Suppressor macrophage (primary cell): ENCODE results near the gene ENTREP3.
"Not testable (repeated sequence)": the region's sequence is repeated elsewhere in the genome, so short reads cannot be mapped to it uniquely, and the experiment has no call there.

Experiments used
- DNase-seq, 4 experiments: peaks; one replicate each; pipeline ENCODE4 v3.0.0-alpha.2; 2020 to 2022

The ENTREP3 gene

GRCh38 chr1:155250633-155251449 is 4.4 kb downstream of the ENTREP3 start:
- DNase-seq, result peak; percentile 96 to 98 (median 97)

- DNase-seq, result no peak
Measured at GRCh38 chr1:155250246-155250632, 5.0 kb downstream of the ENTREP3 start.

- no peak for DNase-seq
Measured at GRCh38 chr1:155247667-155248553, 7.4 kb downstream of the ENTREP3 start.

GRCh38 chr1:155246796-155247195 is 8.5 kb downstream of the ENTREP3 start:
- DNase-seq, result not testable (repeated sequence)

DNA sequence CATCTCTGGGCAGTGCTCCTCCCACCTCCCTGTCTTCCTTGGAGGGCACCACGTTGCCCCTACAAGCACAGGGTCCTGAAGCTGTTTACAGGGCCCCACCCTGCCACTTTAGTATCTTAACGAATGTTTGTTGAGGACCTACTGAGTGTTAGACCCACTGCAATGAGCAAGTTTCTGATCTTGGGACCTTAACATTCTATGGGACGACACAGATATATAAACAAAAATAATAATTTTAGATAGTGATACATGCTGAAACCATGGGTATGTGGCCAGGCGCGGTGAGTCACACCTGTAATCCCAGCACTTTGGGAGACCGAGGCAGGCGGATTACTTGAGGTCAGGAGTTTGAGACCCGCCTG is 10.1 kb downstream of the ENTREP3 start:
- DNase-seq, result no peak

DNA sequence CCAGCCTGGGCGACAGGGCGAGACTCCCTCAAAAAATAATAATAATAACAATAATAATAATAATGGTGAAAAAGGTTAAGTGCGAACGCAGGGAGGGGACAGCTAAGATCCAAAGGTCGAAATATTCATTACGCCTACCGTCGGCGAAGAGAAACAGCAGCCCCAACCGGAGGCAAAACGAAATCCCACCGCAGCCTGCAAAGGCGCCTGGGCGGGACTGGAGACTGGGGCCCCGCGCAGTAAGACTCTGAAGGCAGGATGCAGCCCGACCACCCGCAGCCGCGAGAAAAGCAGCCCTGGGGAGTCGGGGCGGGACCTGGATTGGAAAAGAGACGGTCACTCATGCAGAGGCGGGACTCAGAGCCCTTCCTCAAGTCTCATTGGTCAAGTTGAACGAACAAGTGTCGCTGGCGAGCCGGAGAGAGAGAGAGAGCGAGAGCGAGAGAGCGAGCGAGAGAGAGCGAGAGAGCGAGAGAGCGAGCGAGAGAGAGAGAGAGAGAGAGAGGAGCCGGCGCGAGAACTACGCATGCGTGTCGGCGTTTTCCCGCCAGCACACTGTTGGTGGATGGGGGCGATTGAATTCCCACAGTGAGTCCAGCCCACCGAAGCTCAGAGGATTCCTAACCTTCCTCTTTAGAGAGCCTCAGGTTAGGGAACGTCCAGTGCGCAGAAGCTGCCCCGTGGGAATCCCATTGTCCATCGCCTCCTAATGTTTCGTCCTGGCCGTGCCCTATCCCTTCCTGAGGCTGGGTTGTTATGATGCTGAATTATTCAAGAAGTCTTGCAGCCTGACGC is 10.7 kb downstream of the ENTREP3 start:
- DNase-seq, result peak; percentile 96 to 99 (median 96)

- DNase-seq, result no peak
Measured at GRCh38 chr1:155242805-155243358, 12.4 kb downstream of the ENTREP3 start.

DNA sequence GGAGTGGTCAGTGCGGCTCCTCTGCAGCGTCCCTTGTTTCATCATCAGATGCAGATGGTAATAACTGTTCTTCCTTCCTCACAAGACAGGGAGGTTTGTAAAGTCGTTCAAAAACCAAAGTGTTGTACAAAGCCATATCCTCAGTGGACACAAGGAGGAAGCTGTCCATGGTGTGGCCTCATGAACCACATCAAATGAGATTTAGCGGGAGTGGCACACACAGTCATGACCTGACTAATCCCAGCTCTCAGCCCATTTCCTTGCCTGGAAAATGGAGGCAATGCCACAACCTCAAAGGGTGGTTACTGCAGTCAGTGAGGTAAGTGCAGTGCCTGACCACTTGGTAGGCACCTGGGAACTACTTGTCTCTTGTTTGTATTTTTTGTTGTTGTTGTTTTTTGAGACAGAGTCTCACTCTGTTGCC is 13.4 kb downstream of the ENTREP3 start:
- peak; percentile 78 to 94 (median 86) for DNase-seq

DNA sequence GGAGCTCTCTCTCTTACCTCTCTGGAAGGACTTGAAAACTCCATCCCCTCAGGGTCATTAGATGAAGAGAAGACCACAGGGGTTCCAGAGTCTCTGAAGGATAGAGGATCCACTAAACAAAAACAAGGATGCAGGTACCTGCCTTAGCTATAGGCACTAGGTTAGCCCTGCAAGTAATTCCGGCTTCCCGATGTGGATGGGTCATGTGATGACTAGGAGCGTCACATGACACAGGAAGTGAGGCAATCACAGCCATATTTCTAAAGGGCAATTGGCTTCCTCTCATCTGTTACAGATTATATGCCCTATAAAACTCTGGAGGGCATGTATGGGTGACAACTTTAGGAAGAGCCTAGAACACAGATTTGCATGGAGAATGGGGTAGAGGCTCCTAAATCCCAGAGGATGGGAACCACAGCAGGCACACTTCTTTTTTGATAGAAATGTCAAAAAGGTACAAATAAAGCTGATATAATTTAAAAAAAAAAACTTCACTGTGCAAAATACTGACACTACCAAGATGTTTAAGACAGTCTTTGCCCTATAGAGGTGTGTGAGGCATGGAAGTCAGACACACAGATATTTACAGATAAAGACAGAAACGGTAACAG is 14.1 kb downstream of the ENTREP3 start:
- DNase-seq, result peak; percentile 87 to 93 (median 90)

GRCh38 chr1:155236451-155236850 is 18.8 kb downstream of the ENTREP3 start:
- DNase-seq, result peak; percentile 16 to 68 (median 57)

- not testable (repeated sequence) for DNase-seq
Measured at GRCh38 chr1:155235375-155235774, 19.9 kb downstream of the ENTREP3 start.

- not testable (repeated sequence) for DNase-seq
Measured at GRCh38 chr1:155233502-155233901, 21.8 kb downstream of the ENTREP3 start.

DNA sequence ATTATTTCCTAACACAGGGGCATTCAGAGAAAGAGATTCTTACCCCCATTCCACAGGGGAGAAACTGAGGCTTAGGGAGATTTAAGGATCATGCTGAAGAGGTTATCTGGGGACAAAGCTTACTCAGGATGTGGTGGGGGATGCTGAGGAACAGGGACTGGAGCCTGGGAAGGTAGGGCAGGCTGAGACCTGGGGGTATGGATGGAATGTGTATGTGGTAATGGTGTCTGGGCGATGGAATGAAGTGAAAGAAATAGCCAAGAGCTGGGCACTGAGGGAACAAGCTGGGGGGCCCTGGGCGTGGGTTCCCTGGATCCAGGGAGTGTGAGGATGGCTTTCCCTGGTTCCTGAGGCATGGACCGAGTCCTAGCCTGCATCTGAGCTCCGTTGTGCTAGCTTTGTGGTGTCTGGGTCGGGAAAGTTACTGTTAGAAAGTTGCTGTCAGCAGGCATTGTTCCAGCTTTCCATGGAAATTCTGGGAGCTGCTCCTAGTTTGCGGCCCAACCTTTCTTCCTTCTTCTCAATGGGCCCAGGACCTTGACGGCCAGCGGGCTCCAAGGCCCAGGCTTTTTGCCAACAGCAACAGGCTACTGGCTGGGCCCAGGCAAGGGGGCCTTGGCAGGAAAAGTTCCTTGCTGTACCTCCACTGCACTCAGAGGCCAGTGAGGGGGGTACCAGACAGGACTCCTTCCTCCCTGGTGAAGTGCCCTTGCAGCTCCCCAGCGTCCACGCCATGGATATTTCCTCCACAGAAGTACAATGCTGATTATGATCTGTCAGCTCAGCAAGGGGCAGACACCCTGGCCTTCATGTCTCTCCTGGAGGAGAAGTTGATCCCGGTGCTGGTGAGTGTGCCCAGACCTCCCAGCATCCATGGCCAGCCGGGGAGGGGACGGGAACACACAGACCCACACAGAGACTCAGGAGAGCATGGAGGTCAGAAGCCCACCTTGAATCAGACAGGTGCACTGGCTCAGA is 23.0 kb downstream of the ENTREP3 start:
- DNase-seq, result not testable (repeated sequence)

- DNase-seq, result not testable (repeated sequence)
Measured at GRCh38 chr1:155231302-155231701, 24.0 kb downstream of the ENTREP3 start.

DNA sequence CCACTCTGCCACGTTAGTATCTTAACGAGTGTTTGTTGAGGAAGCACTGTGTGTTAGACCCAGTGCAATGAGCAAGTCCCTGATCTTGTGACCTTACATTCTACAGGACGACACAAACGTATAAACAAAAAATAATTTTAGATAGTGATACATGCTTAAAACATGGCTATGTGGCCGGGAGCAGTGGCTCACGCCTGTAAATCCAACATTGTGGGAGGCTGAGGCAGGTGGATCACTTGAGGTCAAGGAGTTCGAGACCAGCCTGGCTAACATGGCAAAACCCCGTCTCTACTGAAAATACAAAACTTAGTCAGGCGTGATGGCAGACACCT is 27.2 kb downstream of the ENTREP3 start:
- no peak for DNase-seq

- peak; percentile 98 to 99 (median 98) for DNase-seq
Measured at GRCh38 chr1:155227261-155228095, 27.8 kb downstream of the ENTREP3 start.

DNA sequence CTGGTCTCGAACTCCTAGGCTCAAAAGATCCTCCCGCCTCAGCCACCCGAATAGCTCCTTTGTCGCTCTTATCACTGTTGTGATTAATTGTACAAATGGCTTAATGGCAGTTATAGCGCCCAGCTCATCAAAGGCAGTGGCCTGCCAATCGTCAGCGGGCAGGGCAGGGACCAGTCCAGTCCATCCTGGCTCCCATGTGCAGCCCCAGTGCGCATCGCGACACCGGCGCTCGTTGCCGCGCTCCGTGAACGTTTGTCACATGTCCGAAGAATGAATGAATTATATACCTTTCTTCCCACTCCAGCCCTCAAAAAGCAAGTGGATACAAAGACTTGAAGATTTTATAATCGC is 28.4 kb downstream of the ENTREP3 start:
- peak; percentile 65 to 73 (median 68) for DNase-seq

DNA sequence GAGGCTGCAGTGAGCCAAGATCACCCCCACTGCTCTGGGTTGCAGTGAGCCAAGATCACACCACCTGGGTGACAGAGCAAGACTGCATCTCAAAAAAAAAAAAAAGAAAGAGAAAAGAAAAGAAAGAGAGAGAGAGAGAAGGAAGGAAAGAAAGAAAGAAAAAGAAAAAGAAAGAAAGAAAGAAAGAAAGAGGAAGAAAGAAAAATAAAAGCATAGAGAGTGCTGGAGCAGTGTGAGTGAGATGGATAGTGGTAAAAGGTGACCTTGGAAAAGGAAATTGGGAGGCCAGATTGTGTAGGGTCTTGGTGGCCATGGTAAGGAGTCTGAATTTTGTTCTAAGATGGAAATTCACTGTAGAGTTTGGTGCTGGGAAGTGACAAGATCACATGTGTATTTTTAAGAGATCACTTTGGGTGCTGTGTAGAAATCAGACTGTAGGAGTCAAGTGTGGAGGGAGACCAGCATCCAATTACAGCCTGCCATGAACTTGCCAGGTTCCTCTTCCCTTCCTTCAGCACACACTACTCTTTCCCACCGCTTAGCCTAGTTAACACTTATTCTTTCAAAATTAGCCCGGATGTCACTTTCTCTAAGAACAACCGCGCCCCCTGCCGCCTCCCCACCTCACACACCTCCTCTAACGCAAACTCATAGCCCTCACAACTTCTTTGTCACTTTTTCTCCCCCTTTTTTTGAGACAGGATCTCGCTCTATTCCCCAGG is 28.9 kb downstream of the ENTREP3 start:
- peak; percentile 80 to 92 (median 91) for DNase-seq

GRCh38 chr1:155225404-155225759 is 29.9 kb downstream of the ENTREP3 start:
- peak in 2 of 4 experiments; percentile 7 to 11 for DNase-seq
